HepG2 (cell line): ENCODE results near the gene SEC23IP. TPM values are rescaled to one million over a fixed set of nuclear protein-coding genes. Genes with fewer than 3 reads are reported as not detected.

ENCODE experiments used
- ATAC-seq: fragments of 200-7000 bp; cut with Tn5 transposase; 3 replicates; pipeline ENCODE4 v1.9.1; 2020; ENCODE audit warnings: mild to moderate bottlenecking, moderate library complexity
- BruUV-seq: library from RNA; stranded (reverse); fragments of 400-500 nt; replicated peaks from 2 replicates; lab custom pipeline; 2021; lab: Mats Ljungman, UMichigan
- CTCF ChIA-PET: fragments of 300-600 bp; formaldehyde crosslinking; extraction: SDS; loops from one replicate; lab custom pipeline; 2021; ENCODE audit warnings: low total read pairs, inconsistent platforms, low intra/inter-chr PET ratio; lab: Yijun Ruan, JAX
- POLR2A ChIA-PET: fragments of 350-600 bp; sonication (Branson Sonifier 250); formaldehyde crosslinking; loops from one replicate; lab custom pipeline; 2020; ENCODE audit warnings: antibody characterized with exemption, inconsistent platforms; lab: Yijun Ruan, JAX
- DNase-seq: peaks from one replicate; pipeline ENCODE4 v3.0.0-alpha.2; 2015; ENCODE audit warnings: low spot score
- FAIRE-seq: peaks from 3 replicates; lab custom pipeline; 2011; peaks lifted over from hg19 to GRCh38; lab: Jason Lieb, UNC
- H2AFZ ChIP-seq: one replicate; pipeline ENCODE4 v1.6.1; 2011; ENCODE audit warnings: low read length, inconsistent platforms
- H3K27ac ChIP-seq: fragments of 300-600 bp; 3 replicates; pipeline ENCODE4 v1.8.0; 2011; ENCODE audit warnings: mixed run types, mild to moderate bottlenecking, mixed read lengths, low read length, inconsistent platforms; ENCODE audit not compliant: insufficient read depth; ENCODE audit errors: extremely low read length
- H3K27me3 ChIP-seq, 2 experiments: fragments of 200-600 bp in 1 of 2; 2 replicates in 1 of 2; 3 replicates in 1 of 2; pipeline versions ENCODE4 v1.6.0 to v1.8.0; 2011; ENCODE audit warnings: low read length in 2 of 2, mild to moderate bottlenecking in 2 of 2, moderate library complexity in 2 of 2, inconsistent platforms in 1 of 2; ENCODE audit not compliant: insufficient read depth in 2 of 2, control insufficient read depth in 1 of 2
- H3K36me3 ChIP-seq, 2 experiments: fragments of 200-600 bp in 1 of 2; replicated peaks in 1 of 2; 2 replicates in 1 of 2; 3 replicates in 1 of 2; pipeline versions ENCODE4 v1.5.1 to v1.8.0; 2011; ENCODE audit warnings: low read length in 2 of 2, inconsistent platforms in 1 of 2; ENCODE audit not compliant: insufficient read depth in 2 of 2, control insufficient read depth in 1 of 2
- H3K4me1 ChIP-seq: 2 replicates; pipeline ENCODE4 v1.5.1; 2012; ENCODE audit warnings: low read length, inconsistent platforms; ENCODE audit not compliant: insufficient read depth
- H3K4me2 ChIP-seq: 2 replicates; pipeline ENCODE4 v1.6.0; 2011; ENCODE audit warnings: low read depth, low read length, inconsistent platforms
- H3K4me3 ChIP-seq, 3 experiments: fragments of 200-600 bp in 1 of 3; sonication (generic), shearing (Covaris generic) in 1 of 3; replicated peaks in 1 of 3; 2 replicates each; pipeline ENCODE4 v1.5.1; 2011 to 2016; ENCODE audit warnings: low read length in 3 of 3, inconsistent platforms in 2 of 3, low read depth in 2 of 3, mild to moderate bottlenecking in 2 of 3, control low read depth in 1 of 3, mixed read lengths in 1 of 3; ENCODE audit not compliant: insufficient read depth in 1 of 3
- H3K79me2 ChIP-seq: one replicate; pipeline ENCODE4 v1.6.1; 2011; ENCODE audit warnings: low read length, inconsistent platforms; ENCODE audit not compliant: insufficient read depth
- H3K9ac ChIP-seq: 2 replicates; pipeline ENCODE4 v1.6.0; 2011; ENCODE audit warnings: mild to moderate bottlenecking, low read depth, low read length, inconsistent platforms; ENCODE audit not compliant: insufficient read depth
- H3K9me3 ChIP-seq: 2 replicates; pipeline ENCODE4 v1.5.1; 2012; ENCODE audit warnings: mild to moderate bottlenecking, low read length
- H4K20me1 ChIP-seq: 2 replicates; pipeline ENCODE4 v1.6.0; 2011; ENCODE audit warnings: inconsistent platforms, mild to moderate bottlenecking, low read length, moderate library complexity; ENCODE audit not compliant: insufficient read depth
- ASH2L ChIP-seq: fragments of 300-600, 200-600 bp; sonication (generic); IDR thresholded peaks from 2 replicates; pipeline ENCODE4 v1.7.0; 2017; ENCODE audit warnings: low read depth, mild to moderate bottlenecking, moderate library complexity, mixed read lengths, low read length; ENCODE audit not compliant: insufficient read length
- EP300 ChIP-seq, 3 experiments: sonication (generic) in 1 of 3; formaldehyde crosslinking in 1 of 3; IDR thresholded peaks; 2 replicates each; pipeline versions ENCODE4 v1.5.1 to v1.6.1; 2011 to 2020; ENCODE audit warnings: low read depth in 2 of 3, low read length in 2 of 3, borderline replicate concordance in 1 of 3, improper control_type of control experiment in 1 of 3, mild to moderate bottlenecking in 1 of 3, missing genetic modification reagents in 1 of 3, moderate library complexity in 1 of 3
- GLMP ChIP-seq: sonication (generic); formaldehyde crosslinking; IDR thresholded peaks from 2 replicates; pipeline ENCODE4 v1.9.0; 2021; ENCODE audit warnings: missing genetic modification reagents, mild to moderate bottlenecking, borderline replicate concordance
- KIAA2018 ChIP-seq: sonication (generic); formaldehyde crosslinking; IDR thresholded peaks from 2 replicates; pipeline ENCODE4 v1.5.0; 2020; ENCODE audit warnings: mild to moderate bottlenecking, missing genetic modification reagents, borderline replicate concordance
- NR1H2 ChIP-seq: sonication (generic); formaldehyde crosslinking; IDR thresholded peaks from 2 replicates; pipeline ENCODE4 v1.8.1; 2022; ENCODE audit warnings: low read depth, missing genetic modification reagents, borderline replicate concordance
- PHF20 ChIP-seq: sonication (generic); formaldehyde crosslinking; IDR thresholded peaks from 2 replicates; pipeline ENCODE4 v1.5.0; 2020; ENCODE audit warnings: mild to moderate bottlenecking, missing genetic modification reagents
- SMAD3 ChIP-seq: sonication (generic); formaldehyde crosslinking; IDR thresholded peaks from 2 replicates; pipeline ENCODE4 v1.4.0; 2020; ENCODE audit warnings: missing genetic modification reagents
- TBL1XR1 ChIP-seq: fragments of 150-350 bp; IDR thresholded peaks from 2 replicates; pipeline ENCODE4 v1.6.1; 2014; ENCODE audit warnings: borderline replicate concordance, low read length; ENCODE audit not compliant: partially characterized antibody
- ZMYM2 ChIP-seq: sonication (generic); formaldehyde crosslinking; IDR thresholded peaks from 2 replicates; pipeline ENCODE4 v1.8.0; 2022; ENCODE audit warnings: mild to moderate bottlenecking, missing genetic modification reagents
- ZMYM4 ChIP-seq: sonication (generic); formaldehyde crosslinking; IDR thresholded peaks from 2 replicates; pipeline ENCODE4 v1.8.1; 2023; ENCODE audit warnings: mild to moderate bottlenecking, missing genetic modification reagents
- ZNF558 ChIP-seq: sonication (generic); formaldehyde crosslinking; IDR thresholded peaks from 2 replicates; pipeline ENCODE4 v1.9.0; 2022; ENCODE audit warnings: mild to moderate bottlenecking, missing genetic modification reagents, borderline replicate concordance
- ZNF589 ChIP-seq: sonication (generic); formaldehyde crosslinking; conservative IDR thresholded peaks from 2 replicates; pipeline ENCODE4 v1.8.0; 2022; ENCODE audit warnings: mild to moderate bottlenecking, moderate library complexity, missing genetic modification reagents
- ZNF674 ChIP-seq: sonication (generic); formaldehyde crosslinking; IDR thresholded peaks from 2 replicates; pipeline ENCODE4 v1.5.0; 2020; ENCODE audit warnings: low read depth, mild to moderate bottlenecking, missing genetic modification reagents
- ZNF737 ChIP-seq: sonication (generic); formaldehyde crosslinking; IDR thresholded peaks from 2 replicates; pipeline ENCODE4 v1.5.0; 2020; ENCODE audit warnings: missing genetic modification reagents, mild to moderate bottlenecking, borderline replicate concordance
- ZNF879 ChIP-seq: sonication (generic); formaldehyde crosslinking; IDR thresholded peaks from 2 replicates; pipeline ENCODE4 v1.8.1; 2023; ENCODE audit warnings: missing genetic modification reagents
- WGBS: methylation state at CpG from one replicate; pipeline ENCODE4 v1.1.6; 2017; ENCODE audit warnings: low lambda C conversion rate; 5-methylcytosine and 5-hydroxymethylcytosine counted together
- in situ Hi-C: cut with HindIII; loops from 2 replicates; pipeline ENCODE4 v1.10.0; 2017; ENCODE audit warnings: low pct_unique_long_range_greater_than_20kb; ENCODE audit not compliant: extremely low pct_ligation_motif_present
- intact Hi-C: fragments of 100-400 bp; cut with micrococcal nuclease; formaldehyde crosslinking; loops from one replicate; pipeline ENCODE4 v1.10.0; 2022; ENCODE audit not compliant: unreplicated experiment
- polyA plus RNA-seq, 8 experiments: library from polyadenylated mRNA; depleted of rRNA in 3 of 8; stranded (reverse) in 7 of 8; unstranded in 1 of 8; fragments of >200 nt; fragmentation: Illumina TruSeq in 4 of 8; extraction: Trizol in 4 of 8; gene quantifications; 2 replicates each; pipeline versions ENCODE4 v1.2.1 to v1.2.3, GENCODE V29; 2011 to 2016; ENCODE audit warnings: low read depth in 4 of 8, missing spikeins in 1 of 8, mixed read lengths in 1 of 8; ENCODE audit not compliant: insufficient read depth in 1 of 8
- total RNA-seq, 5 experiments: library from RNA; depleted of rRNA; stranded (reverse); fragments of >200 nt; fragmentation: Illumina TruSeq; extraction: Trizol; gene quantifications; 2 replicates each; pipeline ENCODE4 v1.2.3, GENCODE V29; 2016; ENCODE audit warnings: low read depth in 1 of 5

The SEC23IP gene
- total and polyA plus RNA-seq, 2 of the 13 experiments (the other 11 are each of a cell fraction or from before 2014, with no cell fraction given), result 32.3 to 57.7 TPM

GRCh38 chr10:119989966-119990365, 97.4 kb downstream of the SEC23IP start:
- no peak for DNase-seq
- FAIRE-seq, result no peak
- H3K4me1 ChIP-seq, result no peaks in the 10 kb centered on the region
- intact Hi-C loops (no loop called here), in situ Hi-C loops (no loop called here)
- H3K36me3 ChIP-seq, result no peaks in the 10 kb centered on the region
- no peaks in the 10 kb centered on the region for H4K20me1 ChIP-seq
- H3K27ac ChIP-seq, result no peak overlapping the region
- H3K79me2 ChIP-seq, result no peaks in the 10 kb centered on the region
- ATAC-seq, result no peak
- no peaks in the 10 kb centered on the region; a peak in 1 of 5 replicates for H3K27me3 ChIP-seq
- POLR2A ChIA-PET, result no interaction called here
- H3K4me2 ChIP-seq, result no peak overlapping the region
- no peaks in the 10 kb centered on the region for H3K9me3 ChIP-seq
- H3K9ac ChIP-seq, result no peak overlapping the region
- CTCF ChIA-PET, result no interaction called here
- H2AFZ ChIP-seq, result no peak overlapping the region
- H3K4me3 ChIP-seq, result no peak overlapping the region
- no TSS peak for BruUV-seq
- WGBS, result 10% methylated on average over 7 of the region's 7 CpGs
- TF ChIP-seq EP300 (IDR thresholded peaks at IDR 0.05; ENCODE audit: low read depth in 2 of 2, low read length in 2 of 2), result no peak
- no peak for TF ChIP-seq EP300 (CRISPR knock-in tag; IDR thresholded peaks at IDR 0.05; ENCODE audit: borderline replicate concordance)
- no peak for TF ChIP-seq ZNF737 (CRISPR knock-in tag)
- no peak for TF ChIP-seq ZNF558 (CRISPR knock-in tag)
- no peak for TF ChIP-seq ZNF589 (CRISPR knock-in tag)
- TF ChIP-seq ZMYM4 (CRISPR knock-in tag), result no peak
- no peak for TF ChIP-seq NR1H2 (CRISPR knock-in tag)
- TF ChIP-seq GLMP (CRISPR knock-in tag), result no peak
- TF ChIP-seq ZNF879 (CRISPR knock-in tag), result no peak
- TF ChIP-seq PHF20 (CRISPR knock-in tag), result no peak
- TF ChIP-seq ASH2L, result no peak
- TF ChIP-seq ZMYM2 (CRISPR knock-in tag), result no peak
- no peak for TF ChIP-seq ZNF674 (CRISPR knock-in tag)
- TF ChIP-seq TBL1XR1, result no peak
- no peak for TF ChIP-seq SMAD3 (CRISPR knock-in tag)
- no peak for TF ChIP-seq KIAA2018
